ENCODE results near the gene SSNA1. TPM values are rescaled to one million over a fixed set of nuclear protein-coding genes. Genes with fewer than 3 reads are reported as not detected.

The SSNA1 gene
- polyA plus RNA-seq, 2 donors = 104 TPM

- 61 to 66% methylated on average over 6 to 9 of the region's 9 CpGs for WGBS, 2 donors
- H3K27ac ChIP-seq (ENCODE audit: low read depth in 2 of 2, low read length in 1 of 2) = peak overlapping the region; percentile 99
- H3K4me3 ChIP-seq (ENCODE audit: low read depth in 1 of 2, low read length in 2 of 2) = peak overlapping the region; percentile 90 to 95
- H3K4me1 ChIP-seq (ENCODE audit: control insufficient read depth in 2 of 2, insufficient read depth in 2 of 2, low read length in 1 of 2) = peaks cover 22 to 51% of the 10 kb centered on the region in 2 donors
- H3K36me3 ChIP-seq (ENCODE audit: control insufficient read depth in 2 of 2, insufficient read depth in 2 of 2, low read length in 1 of 2) = peaks cover 3 to 40% of the 10 kb centered on the region in 2 donors
- no peaks in the 10 kb centered on the region for H3K27me3 ChIP-seq (ENCODE audit: control insufficient read depth in 1 of 2, insufficient read depth in 2 of 2, low read length in 2 of 2)
- H3K9me3 ChIP-seq (ENCODE audit: control insufficient read depth in 2 of 2, insufficient read depth in 1 of 2, low read depth in 1 of 2, low read length in 1 of 2) = no peaks in the 10 kb centered on the region
These were observed 1.9 kb downstream of the SSNA1 start for GRCh38 chr9:137190315-137190856.

DNA sequence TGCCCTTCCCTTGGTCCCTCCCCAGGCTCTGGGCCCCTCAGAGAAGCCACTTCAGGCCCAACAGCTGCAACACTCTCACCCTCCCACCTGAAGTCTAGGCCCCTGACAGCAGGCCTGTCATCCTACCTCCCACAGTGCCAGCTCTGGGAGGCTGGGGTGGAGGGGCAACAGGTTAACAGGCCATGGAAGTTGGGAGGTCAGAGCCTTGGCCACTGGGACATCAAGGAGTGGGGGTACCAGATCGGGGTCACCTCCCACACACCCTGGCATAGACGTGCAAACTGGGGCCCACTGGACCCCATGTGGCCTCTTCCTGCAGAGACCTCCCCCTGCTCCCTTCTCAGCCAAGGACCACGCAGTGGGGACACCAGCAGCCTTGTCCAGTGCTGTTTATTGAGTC, 2.8 kb downstream of the SSNA1 start:
- peaks cover 3 to 31% of the 10 kb centered on the region in 2 donors for H3K36me3 ChIP-seq (ENCODE audit: control insufficient read depth in 2 of 2, insufficient read depth in 2 of 2, low read length in 1 of 2)
- H3K27ac ChIP-seq (ENCODE audit: low read depth in 2 of 2, low read length in 1 of 2) = peak overlapping the region in 1 of 2 donors; percentile 34
- H3K4me3 ChIP-seq (ENCODE audit: low read depth in 1 of 2, low read length in 2 of 2) = no peak overlapping the region
- H3K27me3 ChIP-seq (ENCODE audit: control insufficient read depth in 1 of 2, insufficient read depth in 2 of 2, low read length in 2 of 2) = no peaks in the 10 kb centered on the region
- peaks cover 19 to 54% of the 10 kb centered on the region in 2 donors for H3K4me1 ChIP-seq (ENCODE audit: control insufficient read depth in 2 of 2, insufficient read depth in 2 of 2, low read length in 1 of 2)
- WGBS, 2 donors = 66 to 74% methylated on average over 3 of the region's 3 CpGs
- no peaks in the 10 kb centered on the region for H3K9me3 ChIP-seq (ENCODE audit: control insufficient read depth in 2 of 2, insufficient read depth in 1 of 2, low read depth in 1 of 2, low read length in 1 of 2)

- Histone ChIP-seq H3K4me3 (ENCODE audit: low read depth in 1 of 2, low read length in 2 of 2) (no peak overlapping the region), H3K27me3 (ENCODE audit: control insufficient read depth in 1 of 2, insufficient read depth in 2 of 2, low read length in 2 of 2) (no peaks in the 10 kb centered on the region), H3K27ac (ENCODE audit: low read depth in 2 of 2, low read length in 1 of 2) (peak overlapping the region in 1 of 2 donors; percentile 34), H3K9me3 (ENCODE audit: control insufficient read depth in 2 of 2, insufficient read depth in 1 of 2, low read depth in 1 of 2, low read length in 1 of 2) (no peaks in the 10 kb centered on the region), H3K36me3 (ENCODE audit: control insufficient read depth in 2 of 2, insufficient read depth in 2 of 2, low read length in 1 of 2) (peaks cover 3 to 28% of the 10 kb centered on the region in 2 donors), H3K4me1 (ENCODE audit: control insufficient read depth in 2 of 2, insufficient read depth in 2 of 2, low read length in 1 of 2) (peaks cover 20 to 51% of the 10 kb centered on the region in 2 donors)
- 84% methylated on average over 20 to 22 of the region's 22 CpGs for WGBS, 2 donors
These were observed 3.4 kb downstream of the SSNA1 start for GRCh38 chr9:137191691-137192447.

- WGBS, 2 donors = 80 to 84% methylated on average over 10 of the region's 10 CpGs
- Histone ChIP-seq H3K4me1 (ENCODE audit: control insufficient read depth in 2 of 2, insufficient read depth in 2 of 2, low read length in 1 of 2) (peaks cover 16 to 48% of the 10 kb centered on the region in 2 donors), H3K9me3 (ENCODE audit: control insufficient read depth in 2 of 2, insufficient read depth in 1 of 2, low read depth in 1 of 2, low read length in 1 of 2) (no peaks in the 10 kb centered on the region), H3K27me3 (ENCODE audit: control insufficient read depth in 1 of 2, insufficient read depth in 2 of 2, low read length in 2 of 2) (no peaks in the 10 kb centered on the region), H3K36me3 (ENCODE audit: control insufficient read depth in 2 of 2, insufficient read depth in 2 of 2, low read length in 1 of 2) (peaks cover 3 to 26% of the 10 kb centered on the region in 2 donors), H3K4me3 (ENCODE audit: low read depth in 1 of 2, low read length in 2 of 2) (no peak overlapping the region), H3K27ac (ENCODE audit: low read depth in 2 of 2, low read length in 1 of 2) (no peak overlapping the region)
These were observed 3.9 kb downstream of the SSNA1 start for GRCh38 chr9:137192448-137192780.

GRCh38 chr9:137192859-137193258, 4.4 kb downstream of the SSNA1 start:
- Histone ChIP-seq H3K27ac (ENCODE audit: low read depth in 2 of 2, low read length in 1 of 2) (no peak overlapping the region), H3K36me3 (ENCODE audit: control insufficient read depth in 2 of 2, insufficient read depth in 2 of 2, low read length in 1 of 2) (peaks cover 3 to 26% of the 10 kb centered on the region in 2 donors), H3K4me3 (ENCODE audit: low read depth in 1 of 2, low read length in 2 of 2) (no peak overlapping the region), H3K4me1 (ENCODE audit: control insufficient read depth in 2 of 2, insufficient read depth in 2 of 2, low read length in 1 of 2) (peaks cover 17 to 50% of the 10 kb centered on the region in 2 donors), H3K27me3 (ENCODE audit: control insufficient read depth in 1 of 2, insufficient read depth in 2 of 2, low read length in 2 of 2) (no peaks in the 10 kb centered on the region), H3K9me3 (ENCODE audit: control insufficient read depth in 2 of 2, insufficient read depth in 1 of 2, low read depth in 1 of 2, low read length in 1 of 2) (no peaks in the 10 kb centered on the region)
- WGBS, 2 donors = 72 to 93% methylated on average over 2 of the region's 2 CpGs

DNA sequence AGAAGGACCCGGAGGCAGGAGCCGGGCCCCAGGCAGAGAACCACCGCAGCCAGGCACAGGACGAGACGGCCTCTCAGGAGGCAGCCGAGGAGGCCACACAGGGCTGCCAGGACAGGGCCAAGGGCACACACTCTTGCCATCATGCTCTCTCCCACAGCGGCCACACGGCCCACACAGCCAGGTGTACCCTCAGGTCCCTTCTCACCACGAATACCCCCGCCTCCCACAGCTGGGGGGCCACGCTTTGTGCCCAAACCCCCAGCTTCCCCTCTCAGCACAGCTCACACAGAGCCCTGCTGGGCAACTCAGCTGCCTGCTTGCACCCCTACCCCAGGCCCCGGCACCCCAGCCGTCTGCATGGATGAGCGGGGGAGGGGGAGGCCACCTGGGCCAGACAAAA, 5.3 kb downstream of the SSNA1 start:
- Histone ChIP-seq H3K4me1 (ENCODE audit: control insufficient read depth in 2 of 2, insufficient read depth in 2 of 2, low read length in 1 of 2) (peaks cover 26 to 56% of the 10 kb centered on the region in 2 donors), H3K27ac (ENCODE audit: low read depth in 2 of 2, low read length in 1 of 2) (no peak overlapping the region), H3K27me3 (ENCODE audit: control insufficient read depth in 1 of 2, insufficient read depth in 2 of 2, low read length in 2 of 2) (no peaks in the 10 kb centered on the region), H3K36me3 (ENCODE audit: control insufficient read depth in 2 of 2, insufficient read depth in 2 of 2, low read length in 1 of 2) (peaks cover 3 to 26% of the 10 kb centered on the region in 2 donors), H3K4me3 (ENCODE audit: low read depth in 1 of 2, low read length in 2 of 2) (no peak overlapping the region), H3K9me3 (ENCODE audit: control insufficient read depth in 2 of 2, insufficient read depth in 1 of 2, low read depth in 1 of 2, low read length in 1 of 2) (no peaks in the 10 kb centered on the region)
- 75 to 80% methylated on average over 12 to 14 of the region's 14 CpGs for WGBS, 2 donors

DNA sequence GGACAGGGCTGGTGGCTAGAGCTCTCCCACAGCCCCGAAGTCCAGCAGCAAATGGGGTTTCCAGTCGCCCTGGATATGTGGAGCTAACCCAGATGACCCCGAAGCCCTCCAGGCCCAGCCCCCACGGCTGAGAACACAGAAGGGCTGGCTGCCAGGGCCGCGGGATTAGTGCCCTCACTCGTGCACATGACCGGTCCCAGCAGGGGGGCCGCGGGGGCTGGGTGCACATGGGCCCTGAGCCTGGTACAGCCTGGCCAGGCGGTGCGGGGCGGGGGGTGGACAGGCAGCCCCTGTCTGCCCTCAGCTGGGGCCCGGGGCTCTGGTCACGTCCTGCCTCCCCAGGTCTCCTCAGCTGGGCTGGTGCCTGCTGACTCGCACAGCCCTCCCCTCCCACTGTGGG, 5.9 kb downstream of the SSNA1 start:
- peak overlapping the region in 1 of 2 donors; percentile 31 for H3K4me3 ChIP-seq (ENCODE audit: low read depth in 1 of 2, low read length in 2 of 2)
- H3K27me3 ChIP-seq (ENCODE audit: control insufficient read depth in 1 of 2, insufficient read depth in 2 of 2, low read length in 2 of 2) = no peaks in the 10 kb centered on the region
- WGBS, 2 donors = 41 to 45% methylated on average over 15 to 16 of the region's 16 CpGs
- no peaks in the 10 kb centered on the region for H3K9me3 ChIP-seq (ENCODE audit: control insufficient read depth in 2 of 2, insufficient read depth in 1 of 2, low read depth in 1 of 2, low read length in 1 of 2)
- peaks cover 32 to 60% of the 10 kb centered on the region in 2 donors for H3K4me1 ChIP-seq (ENCODE audit: control insufficient read depth in 2 of 2, insufficient read depth in 2 of 2, low read length in 1 of 2)
- peaks cover 3 to 26% of the 10 kb centered on the region in 2 donors for H3K36me3 ChIP-seq (ENCODE audit: control insufficient read depth in 2 of 2, insufficient read depth in 2 of 2, low read length in 1 of 2)
- H3K27ac ChIP-seq (ENCODE audit: low read depth in 2 of 2, low read length in 1 of 2) = peak overlapping the region; percentile 87 to 91

DNA sequence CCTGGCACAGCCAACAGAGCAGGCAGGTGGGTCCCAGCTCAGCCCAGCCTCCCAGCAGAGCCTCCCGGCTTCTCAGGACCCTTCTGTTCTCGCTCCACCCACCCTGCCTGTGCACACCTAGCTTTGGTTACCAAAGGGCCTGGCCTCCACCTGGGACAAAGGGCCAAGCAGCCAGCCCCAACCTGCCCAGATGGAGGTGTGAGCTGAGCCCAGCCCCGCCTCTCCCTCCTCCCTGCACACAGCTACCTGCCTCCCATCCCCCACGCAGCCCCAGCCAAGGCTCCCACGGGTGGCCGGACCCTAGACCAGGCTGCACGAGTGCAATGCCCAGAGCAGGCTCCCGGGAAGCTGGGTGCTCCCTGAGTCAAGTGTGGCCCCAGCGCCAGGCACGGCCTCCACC, 6.4 kb downstream of the SSNA1 start:
- Histone ChIP-seq H3K4me1 (ENCODE audit: control insufficient read depth in 2 of 2, insufficient read depth in 2 of 2, low read length in 1 of 2) (peaks cover 30 to 58% of the 10 kb centered on the region in 2 donors), H3K27ac (ENCODE audit: low read depth in 2 of 2, low read length in 1 of 2) (peak overlapping the region; percentile 87 to 91), H3K36me3 (ENCODE audit: control insufficient read depth in 2 of 2, insufficient read depth in 2 of 2, low read length in 1 of 2) (peaks cover 3 to 24% of the 10 kb centered on the region in 2 donors), H3K27me3 (ENCODE audit: control insufficient read depth in 1 of 2, insufficient read depth in 2 of 2, low read length in 2 of 2) (no peaks in the 10 kb centered on the region), H3K4me3 (ENCODE audit: low read depth in 1 of 2, low read length in 2 of 2) (peak overlapping the region; percentile 17 to 31), H3K9me3 (ENCODE audit: control insufficient read depth in 2 of 2, insufficient read depth in 1 of 2, low read depth in 1 of 2, low read length in 1 of 2) (no peaks in the 10 kb centered on the region)
- whole genome bisulfite sequencing, 2 donors = 47 to 51% methylated on average over 10 of the region's 10 CpGs

- H3K4me3 ChIP-seq (ENCODE audit: low read depth in 1 of 2, low read length in 2 of 2) = peak overlapping the region in 1 of 2 donors; percentile 25
- peaks cover 2 to 16% of the 10 kb centered on the region in 2 donors for H3K36me3 ChIP-seq (ENCODE audit: control insufficient read depth in 2 of 2, insufficient read depth in 2 of 2, low read length in 1 of 2)
- H3K27ac ChIP-seq (ENCODE audit: low read depth in 2 of 2, low read length in 1 of 2) = peak overlapping the region; percentile 87 to 91
- no peaks in the 10 kb centered on the region for H3K9me3 ChIP-seq (ENCODE audit: control insufficient read depth in 2 of 2, insufficient read depth in 1 of 2, low read depth in 1 of 2, low read length in 1 of 2)
- H3K27me3 ChIP-seq (ENCODE audit: control insufficient read depth in 1 of 2, insufficient read depth in 2 of 2, low read length in 2 of 2) = no peaks in the 10 kb centered on the region
- peaks cover 29 to 51% of the 10 kb centered on the region in 2 donors for H3K4me1 ChIP-seq (ENCODE audit: control insufficient read depth in 2 of 2, insufficient read depth in 2 of 2, low read length in 1 of 2)
- WGBS, 2 donors = 46 to 57% methylated on average over 21 of the region's 21 CpGs
These were observed 7.2 kb downstream of the SSNA1 start for GRCh38 chr9:137195525-137196220.

All from esophagus (tissue), 2 donors.